Colonic mucosa (tissue), 4 donors: ENCODE results near the gene CORO1C. TPM values are rescaled to one million over a fixed set of nuclear protein-coding genes. Genes with fewer than 3 reads are reported as not detected.

Experiments
- DNase-seq: peaks from one replicate; pipeline ENCODE4 v3.0.0-alpha.2; 2020
- H3K27ac ChIP-seq: fragments of 200-600 bp; one replicate; pipeline ENCODE4 v1.8.0; 2021
- H3K27me3 ChIP-seq: fragments of 200-600 bp; one replicate; pipeline ENCODE4 v1.8.0; 2021
- H3K36me3 ChIP-seq: fragments of 200-600 bp; one replicate; pipeline ENCODE4 v1.8.0; 2021
- H3K4me1 ChIP-seq: fragments of 200-600 bp; one replicate; pipeline ENCODE4 v1.8.0; 2021; ENCODE audit warnings: mild to moderate bottlenecking
- H3K4me3 ChIP-seq: fragments of 200-600 bp; one replicate; pipeline ENCODE4 v1.8.0; 2021
- H3K9ac ChIP-seq, 2 donors: one replicate each; pipeline ENCODE4 v1.7.0; 2013; ENCODE audit warnings: control low read depth in 2 of 2, low read depth in 2 of 2, low read length in 2 of 2
- H3K9me3 ChIP-seq: fragments of 200-600 bp; one replicate; pipeline ENCODE4 v1.8.0; 2021
- CTCF ChIP-seq: fragments of 200-600 bp; IDR thresholded peaks from one replicate; pipeline ENCODE4 v1.8.0; 2022; ENCODE audit warnings: antibody characterized with exemption, mild to moderate bottlenecking
- intact Hi-C: fragments of 100-400 bp; cut with DNase I; formaldehyde crosslinking; loops from one replicate; pipeline ENCODE4 v1.14.1; 2022
- microRNA-seq: library from miRNA; unstranded; fragments of <30 nt; microRNA quantifications from one replicate; pipeline ENCODE4, GENCODE V29; 2019
- total RNA-seq, 2 donors: library from RNA; stranded (reverse); fragmentation: NEBNext Ultra II Directional in 1 of 2; extraction: Animal tissue kit (Norgen Biotek cat#: 25700) in 1 of 2; gene quantifications; one replicate each; pipeline ENCODE4 v1.2.1, GENCODE V29; 2021
- donor health status: healthy.
- donor health status: DM: no; HTN: no; CAD: no.
- donor health status: DM: no; HTN: no; CAD: no.

Gene CORO1C
- total RNA-seq, 2 donors from 2014 or later = 112 to 166 TPM

- Histone ChIP-seq H3K27me3 (no peaks in the 10 kb centered on the region), H3K27ac (peak within 1 kb of the TSS; percentile 47), H3K4me1 (no peaks in the 10 kb centered on the region), H3K9ac (peak within 1 kb of the TSS; percentile 34 to 50), H3K4me3 (peak within 1 kb of the TSS; percentile 13), H3K9me3 (no peaks in the 10 kb centered on the region), H3K36me3 (no peaks in the 10 kb centered on the region)
- intact Hi-C loops = no loop called here
- DNase-seq = peak; percentile 37
- TF ChIP-seq CTCF = no peak
Measured at GRCh38 chr12:108597559-108598471, 133.5 kb downstream of the CORO1C start, which contains the start of gene TMEM119. Gene TMEM119 (minus strand): TSS chr12:108598084. CDS start chr12:108592383, 5,701 bp downstream.

- Histone ChIP-seq H3K27me3 (no peaks in the 10 kb centered on the region), H3K9ac (peak overlapping the region in 1 of 2 donors; percentile 50), H3K27ac (peak overlapping the region; percentile 17), H3K36me3 (no peaks in the 10 kb centered on the region), H3K9me3 (no peaks in the 10 kb centered on the region), H3K4me3 (peak overlapping the region; percentile 13), H3K4me1 (no peaks in the 10 kb centered on the region)
- intact Hi-C loops = no loop called here
- TF ChIP-seq CTCF = no peak
- no peak for DNase-seq
Measured at GRCh38 chr12:108596854-108597558, 134.3 kb downstream of the CORO1C start.

GRCh38 chr12:108595711-108596647 lies 135.3 kb downstream of the CORO1C start:
- Histone ChIP-seq H3K4me3 (peak overlapping the region; percentile 13), H3K9ac (peak overlapping the region; percentile 21 to 50), H3K4me1 (no peaks in the 10 kb centered on the region), H3K27me3 (no peaks in the 10 kb centered on the region), H3K9me3 (no peaks in the 10 kb centered on the region), H3K27ac (no peak overlapping the region), H3K36me3 (no peaks in the 10 kb centered on the region)
- no peak for DNase-seq
- no peak for TF ChIP-seq CTCF
- intact Hi-C loops = no loop called here

Small RNAs within 50 kb of the gene (microRNA-seq; reads per million reads assigned to microRNA genes)
- gene MIR4496 = not detected

Other genes starting within 250 kb of the CORO1C start
- gene FICD, start 216.2 kb downstream of the CORO1C start, total RNA-seq = 1 to 10 TPM; 3.5 to 6.2 TPM
- 10 to 100 TPM; 41.1 to 64.9 TPM for gene SART3, start 170.3 kb downstream of the CORO1C start, total RNA-seq
- gene ISCU, start 168.9 kb downstream of the CORO1C start, total RNA-seq = 10 to 100 TPM; 93.7 to 97.5 TPM
- 1 to 10 TPM; 7.2 to 8.8 TPM for gene TMEM119, start 133.4 kb downstream of the CORO1C start, total RNA-seq
- gene SELPLG, start 97.6 kb downstream of the CORO1C start, total RNA-seq = 1 to 10 TPM; 2.5 to 4.4 TPM
- 10 to 100 TPM; 22.5 to 29.1 TPM for gene SSH1, start 126.1 kb upstream of the CORO1C start, total RNA-seq
- 1 to 10 TPM; 2.2 to 2.4 TPM for gene DAO, start 148.6 kb upstream of the CORO1C start, total RNA-seq